Measurements from ENCODE around the gene UBQLN3. TPM values are rescaled to one million over a fixed set of nuclear protein-coding genes. Genes with fewer than 3 reads are reported as not detected.

The UBQLN3 gene
- total RNA-seq = under 1 TPM in 1 of 4 donors, not detected in 3; 0.13 TPM

- no peak for DNase-seq (ENCODE audit: extremely low spot score)
- intact Hi-C loops (cut with DNase I) = no loop called here
- 74% methylated on average over 4 of the region's 4 CpGs for WGBS
Measured at GRCh38 chr11:5509803-5510202, at the start of gene UBQLN3. Gene UBQLN3, minus strand, starts transcription at chr11:5509957. Its CDS starts 399 bp downstream, at chr11:5509558.

DNA sequence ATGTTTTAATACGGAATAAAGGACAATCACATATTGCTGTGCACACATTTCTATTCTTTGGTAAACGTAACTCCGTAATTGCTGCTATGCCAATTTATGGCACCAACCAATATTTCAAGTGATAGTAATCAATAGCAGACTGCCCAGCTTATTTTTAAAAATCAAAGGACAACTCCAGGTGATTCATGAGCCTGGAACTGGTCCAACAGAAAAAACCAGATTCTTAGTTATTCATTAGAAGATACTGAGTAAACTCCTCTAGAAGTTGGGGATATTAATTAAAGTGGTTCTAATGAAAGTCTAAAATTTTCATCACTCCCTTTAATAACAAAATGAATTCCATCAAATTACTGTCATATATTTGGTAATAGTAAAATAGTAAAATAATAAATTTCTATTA is 48.0 kb upstream of the UBQLN3 start:
- Histone ChIP-seq H3K27me3 (no peaks in the 10 kb centered on the region), H3K4me3 (no peak overlapping the region), H3K9me3 (no peaks in the 10 kb centered on the region), H3K4me1 (no peaks in the 10 kb centered on the region), H3K27ac (replicated peaks in 1 of 4) (no peak overlapping the region), H3K36me3 (no peaks in the 10 kb centered on the region)
- WGBS = 32% methylated on average over 3 of the region's 3 CpGs
- intact Hi-C loops (cut with DNase I) = no loop called here
- TF ChIP-seq POLR2A (IDR thresholded peaks at IDR 0.05; ENCODE audit: low read depth) = no peak
- TF ChIP-seq CTCF (IDR thresholded peaks at IDR 0.05) = no peak
- no peak for TF ChIP-seq POLR2AphosphoS5 (IDR thresholded peaks at IDR 0.05)
- TF ChIP-seq EP300 (IDR thresholded peaks at IDR 0.05) = no peak
- no peak for DNase-seq (ENCODE audit: extremely low spot score)

More at GRCh38 chr11:5509803-5510202, at the start of gene UBQLN3:
- no peak within 1 kb of the TSS for H3K27ac ChIP-seq (replicated peaks in 1 of 4)
- no peak for TF ChIP-seq EP300 (IDR thresholded peaks at IDR 0.05)
- no peak for TF ChIP-seq CTCF (IDR thresholded peaks at IDR 0.05)
- no peak for TF ChIP-seq POLR2A (IDR thresholded peaks at IDR 0.05; ENCODE audit: low read depth)
- no peak for TF ChIP-seq POLR2AphosphoS5 (IDR thresholded peaks at IDR 0.05)
- no peaks in the 10 kb centered on the region for H3K9me3 ChIP-seq
- H3K4me1 ChIP-seq = no peaks in the 10 kb centered on the region
- no peaks in the 10 kb centered on the region for H3K36me3 ChIP-seq
- no peak within 1 kb of the TSS for H3K4me3 ChIP-seq
- no peaks in the 10 kb centered on the region for H3K27me3 ChIP-seq

GRCh38 chr11:5556596-5557188 is 46.9 kb upstream of the UBQLN3 start:
- TF ChIP-seq POLR2AphosphoS5 (IDR thresholded peaks at IDR 0.05) (no peak), EP300 (IDR thresholded peaks at IDR 0.05) (no peak), CTCF (IDR thresholded peaks at IDR 0.05) (no peak), POLR2A (IDR thresholded peaks at IDR 0.05; ENCODE audit: low read depth) (no peak)
- H3K27me3 ChIP-seq = no peaks in the 10 kb centered on the region
- no peak overlapping the region for H3K27ac ChIP-seq (replicated peaks in 1 of 4)
- intact Hi-C loops (cut with DNase I) = no loop called here
- no peaks in the 10 kb centered on the region for H3K36me3 ChIP-seq
- no peaks in the 10 kb centered on the region for H3K9me3 ChIP-seq
- H3K4me1 ChIP-seq = no peaks in the 10 kb centered on the region
- no peak overlapping the region for H3K4me3 ChIP-seq
- WGBS = 69% methylated on average over 3 of the region's 3 CpGs
- DNase-seq (ENCODE audit: extremely low spot score) = no peak

DNA sequence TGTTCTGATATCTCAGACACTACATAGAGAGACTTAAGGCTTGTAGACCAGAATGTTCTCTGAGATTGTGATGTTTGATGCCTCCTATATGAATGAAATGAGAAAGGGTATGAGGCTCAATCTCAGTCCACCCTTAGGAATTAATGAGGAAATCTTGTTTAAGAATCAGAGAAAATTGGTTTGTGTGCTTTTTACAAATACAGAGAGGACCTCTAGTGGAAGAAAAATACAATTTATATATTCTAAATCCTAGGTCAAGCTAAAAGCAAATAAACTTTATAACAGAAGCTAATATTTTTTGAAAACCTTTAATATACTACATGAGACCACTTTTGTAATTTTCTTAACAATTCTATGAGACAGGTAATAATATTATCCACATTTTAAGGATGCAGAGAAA is 43.6 kb upstream of the UBQLN3 start:
- Histone ChIP-seq H3K27ac (replicated peaks in 1 of 4) (no peak overlapping the region), H3K9me3 (no peaks in the 10 kb centered on the region), H3K4me3 (no peak overlapping the region), H3K4me1 (no peaks in the 10 kb centered on the region), H3K36me3 (no peaks in the 10 kb centered on the region), H3K27me3 (no peaks in the 10 kb centered on the region)
- no peak for TF ChIP-seq CTCF (IDR thresholded peaks at IDR 0.05)
- TF ChIP-seq POLR2AphosphoS5 (IDR thresholded peaks at IDR 0.05) = no peak
- intact Hi-C loops (cut with DNase I) = no loop called here
- DNase-seq (ENCODE audit: extremely low spot score) = no peak

GRCh38 chr11:5550440-5551095 is 40.8 kb upstream of the UBQLN3 start:
- Histone ChIP-seq H3K9me3 (no peaks in the 10 kb centered on the region), H3K4me1 (no peaks in the 10 kb centered on the region), H3K27me3 (no peaks in the 10 kb centered on the region), H3K4me3 (no peak overlapping the region), H3K36me3 (no peaks in the 10 kb centered on the region), H3K27ac (replicated peaks in 1 of 4) (no peak overlapping the region)
- no peak for DNase-seq (ENCODE audit: extremely low spot score)
- WGBS = 64% methylated on average over 5 of the region's 5 CpGs
- intact Hi-C loops (cut with DNase I) = no loop called here
- TF ChIP-seq CTCF (IDR thresholded peaks at IDR 0.05) = no peak
- TF ChIP-seq EP300 (IDR thresholded peaks at IDR 0.05) = no peak
- TF ChIP-seq POLR2AphosphoS5 (IDR thresholded peaks at IDR 0.05) = no peak
- TF ChIP-seq POLR2A (IDR thresholded peaks at IDR 0.05; ENCODE audit: low read depth) = no peak
